ENCODE data around the gene CEACAM8. TPM values are rescaled to one million over a fixed set of nuclear protein-coding genes. Genes with fewer than 3 reads are reported as not detected.
"Not testable (repeated sequence)": the region's sequence is repeated elsewhere in the genome, so short reads cannot be mapped to it uniquely, and the experiment has no call there.

Gene CEACAM8
- 0.18 TPM for polyA plus RNA-seq (ENCODE audit: insufficient read length)

DNA sequence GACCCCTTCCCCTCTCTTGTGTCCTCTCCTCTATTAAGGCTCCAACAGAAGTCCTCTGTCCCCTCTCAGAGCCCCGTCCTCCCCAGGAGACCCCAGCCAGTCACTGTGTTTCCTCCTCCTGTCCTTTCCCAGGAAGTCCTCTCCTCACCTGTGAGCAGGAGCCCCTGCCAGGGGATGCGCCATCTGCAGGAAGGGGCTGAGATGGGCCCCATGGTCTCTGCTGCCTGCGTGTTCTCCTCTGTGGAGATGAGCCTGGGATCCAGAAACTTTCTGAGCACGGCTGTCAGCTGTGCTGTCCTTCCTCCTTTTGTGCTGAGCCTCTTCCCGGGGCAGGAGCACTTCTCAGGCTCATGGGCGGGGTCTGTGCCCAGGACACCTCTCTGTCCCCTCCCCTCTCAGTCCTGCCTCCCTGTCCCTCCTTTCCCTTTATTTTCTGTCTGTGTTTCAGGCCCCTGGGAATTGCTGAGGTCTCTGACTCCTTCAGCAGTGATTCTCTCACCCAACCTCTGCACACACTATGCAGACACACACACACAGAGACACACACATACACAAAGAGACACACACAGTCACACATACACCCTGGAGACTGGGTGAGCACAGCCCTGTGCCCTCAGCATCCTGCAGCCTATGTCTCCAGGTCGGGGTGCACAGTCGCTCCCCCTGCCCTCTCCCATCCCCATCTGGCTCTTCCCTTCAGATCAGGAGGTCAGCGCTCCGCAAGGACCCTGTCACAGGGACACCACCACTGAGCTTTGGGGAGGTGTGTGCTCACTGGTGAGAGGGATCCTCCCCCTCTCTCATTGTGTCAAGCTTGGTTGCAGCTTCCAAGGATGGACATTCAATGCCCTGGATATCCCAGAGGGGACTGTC lies at the start of gene CEACAM8:
Gene CEACAM8 (minus strand): TSS at position 308 of the 873 bp plus-strand sequence. CDS start 96 bp downstream, at position 212.
- DNase-seq (ENCODE audit: low read depth) = no peak

DNA sequence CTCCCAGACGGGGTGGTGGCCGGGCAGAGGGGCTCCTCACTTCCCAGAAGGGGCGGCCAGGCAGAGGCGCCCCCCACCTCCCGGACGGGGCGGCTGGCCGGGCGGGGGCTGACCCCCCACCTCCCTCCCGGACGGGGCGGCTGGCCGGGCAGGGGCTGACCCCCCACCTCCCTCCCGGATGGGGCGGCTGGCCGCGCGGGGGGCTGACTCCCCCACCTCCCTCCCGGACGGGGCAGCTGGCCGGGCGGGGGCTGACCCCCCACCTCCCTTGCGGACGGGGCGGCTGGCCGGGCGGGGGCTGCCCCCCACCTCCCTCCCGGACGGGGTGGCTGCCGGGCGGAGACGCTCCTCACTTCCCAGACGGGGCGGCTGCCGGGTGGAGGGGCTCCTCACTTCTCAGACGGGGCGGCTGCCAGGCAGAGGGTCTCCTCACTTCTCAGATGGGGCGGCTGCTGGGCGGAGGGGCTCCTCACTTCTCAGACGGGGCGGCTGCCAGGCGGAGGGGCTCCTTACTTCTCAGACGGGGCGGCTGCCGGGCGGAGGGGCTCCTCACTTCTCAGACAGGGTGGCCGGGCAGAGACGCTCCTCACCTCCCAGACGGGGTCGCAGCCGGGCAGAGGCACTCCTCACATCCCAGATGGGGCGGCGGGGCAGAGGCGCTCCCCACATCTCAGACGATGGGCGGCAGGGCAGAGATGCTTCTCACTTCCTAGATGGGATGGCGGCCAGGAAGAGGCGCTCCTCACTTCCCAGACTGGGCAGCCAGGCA lies 44.8 kb upstream of the CEACAM8 start:
- not testable (repeated sequence) for DNase-seq (ENCODE audit: low read depth)

DNA sequence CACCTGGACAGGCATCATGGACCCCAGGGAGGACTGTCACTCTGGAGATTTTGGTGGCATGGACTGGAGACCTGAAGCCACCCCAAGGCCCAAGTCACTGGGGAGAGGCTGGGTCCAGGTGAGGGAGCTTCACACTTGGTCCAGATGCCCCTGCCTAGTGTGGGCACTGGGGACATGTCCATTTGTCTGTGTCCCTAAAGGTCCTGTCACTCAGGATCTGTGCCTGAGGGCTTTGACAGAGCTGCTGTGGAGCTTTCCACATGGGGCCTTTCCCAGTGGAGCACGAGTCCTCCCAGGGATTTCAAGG lies 40.5 kb upstream of the CEACAM8 start:
- DNase-seq (ENCODE audit: low read depth) = no peak

DNA sequence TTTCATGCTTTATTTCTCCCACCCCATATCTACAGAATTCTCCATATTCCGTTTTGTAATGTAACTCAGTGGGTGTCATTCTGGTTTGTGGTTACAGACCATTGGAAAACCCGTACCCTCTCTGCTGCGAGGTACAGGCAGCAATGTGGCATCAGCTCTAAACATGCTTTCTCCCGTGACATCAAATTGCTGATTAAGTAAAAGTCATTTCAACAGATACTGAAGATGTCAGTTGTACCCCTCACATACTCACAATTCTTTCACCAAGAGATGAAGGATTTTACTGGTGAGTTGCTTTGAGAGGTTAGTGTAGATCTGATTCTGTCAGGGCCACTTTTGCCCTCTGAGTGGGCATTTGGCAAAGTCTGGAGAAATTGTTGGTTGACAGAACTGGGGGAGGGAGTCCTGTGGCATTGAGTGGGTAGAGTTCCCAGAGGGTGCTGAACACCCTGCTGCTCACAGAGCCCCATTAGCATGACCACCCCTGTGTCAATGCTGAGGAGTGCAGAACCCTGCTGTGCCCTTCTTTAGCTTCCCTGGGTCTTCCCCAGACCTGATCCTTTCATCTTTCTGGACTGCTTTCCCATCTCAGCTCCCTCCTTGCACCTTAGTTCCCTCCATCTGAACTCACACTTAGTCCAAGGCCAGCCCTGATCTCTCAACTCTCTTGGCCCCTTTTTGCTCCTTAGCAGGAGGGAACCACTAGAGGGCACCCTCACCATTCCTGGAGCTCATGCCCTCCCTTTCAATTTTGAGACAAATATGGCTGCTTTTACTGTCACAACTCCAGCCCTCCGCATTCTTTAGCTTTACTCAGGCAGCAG lies 39.9 kb upstream of the CEACAM8 start:
- DNase-seq (ENCODE audit: low read depth) = no peak

DNA sequence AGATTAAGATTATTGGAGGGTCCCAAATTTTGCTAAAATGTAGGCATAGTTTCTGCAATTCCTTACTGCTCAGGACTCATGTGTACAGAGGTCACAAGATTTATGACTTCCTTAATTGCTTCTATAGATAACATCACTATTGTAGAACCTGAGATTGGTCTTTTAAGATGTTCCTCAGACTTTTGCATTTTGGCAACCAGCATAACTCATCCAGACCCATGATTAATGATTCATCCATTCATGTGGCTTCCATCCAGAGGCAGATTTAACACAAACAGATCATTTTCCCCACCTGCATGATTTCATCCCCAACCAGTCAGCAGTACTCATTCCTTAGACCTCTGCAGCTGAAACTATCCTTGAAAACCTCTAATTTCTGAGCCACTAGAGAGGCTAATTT lies 34.5 kb upstream of the CEACAM8 start:
- no peak for DNase-seq (ENCODE audit: low read depth)

DNA sequence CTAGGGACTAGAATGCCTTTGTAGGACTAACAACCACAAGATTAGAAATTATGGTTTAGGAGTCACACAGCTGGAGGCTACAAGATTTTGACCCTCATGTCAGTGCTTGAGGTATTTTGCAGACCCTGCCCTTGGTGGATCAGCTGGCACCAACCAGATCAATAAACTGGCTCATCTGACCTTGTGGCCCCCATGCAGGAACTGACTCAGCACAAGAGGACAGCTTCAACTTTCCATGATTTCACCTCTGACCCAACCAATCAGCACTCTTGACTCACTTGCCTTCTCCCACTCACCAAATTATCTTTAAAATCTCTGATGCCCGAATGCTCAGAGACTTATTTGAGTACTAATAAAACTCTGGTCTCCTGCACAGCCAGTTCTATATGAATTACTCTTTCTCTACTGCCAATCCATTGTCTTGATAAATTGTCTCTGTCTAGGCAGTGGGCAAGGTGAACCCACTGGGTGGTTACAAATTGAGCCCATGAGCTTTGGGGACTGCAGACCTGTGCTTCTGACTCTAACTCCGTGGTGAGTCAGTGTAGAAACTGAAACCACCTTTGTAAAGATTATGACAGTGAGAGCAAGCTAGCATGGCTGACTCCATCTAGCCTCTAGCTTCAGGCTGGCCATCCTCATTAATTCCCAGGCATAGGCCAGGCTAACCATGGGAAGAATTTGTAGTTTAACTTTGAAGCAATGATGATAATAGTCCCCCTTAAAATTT lies 33.9 kb upstream of the CEACAM8 start:
- no peak for DNase-seq (ENCODE audit: low read depth)

DNA sequence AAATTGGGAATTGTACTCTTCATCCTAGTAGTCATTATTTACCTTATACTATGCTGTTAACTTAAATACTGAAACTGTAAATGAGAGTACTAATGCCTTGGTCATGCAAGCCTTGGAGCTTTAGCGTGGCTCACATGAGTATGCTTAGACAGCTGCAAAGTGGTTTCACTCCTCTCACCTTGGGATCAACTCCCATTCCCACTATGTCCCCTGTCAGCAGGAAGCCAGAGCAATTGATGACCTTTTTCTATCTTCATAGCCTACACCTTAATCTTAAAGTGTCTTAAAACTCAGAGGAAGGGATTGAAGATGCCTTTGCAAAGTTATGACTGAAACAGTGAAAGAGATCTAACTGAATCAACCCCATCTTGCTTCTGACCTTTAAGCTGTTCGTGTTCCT lies 33.2 kb upstream of the CEACAM8 start:
- DNase-seq (ENCODE audit: low read depth) = no peak

DNA sequence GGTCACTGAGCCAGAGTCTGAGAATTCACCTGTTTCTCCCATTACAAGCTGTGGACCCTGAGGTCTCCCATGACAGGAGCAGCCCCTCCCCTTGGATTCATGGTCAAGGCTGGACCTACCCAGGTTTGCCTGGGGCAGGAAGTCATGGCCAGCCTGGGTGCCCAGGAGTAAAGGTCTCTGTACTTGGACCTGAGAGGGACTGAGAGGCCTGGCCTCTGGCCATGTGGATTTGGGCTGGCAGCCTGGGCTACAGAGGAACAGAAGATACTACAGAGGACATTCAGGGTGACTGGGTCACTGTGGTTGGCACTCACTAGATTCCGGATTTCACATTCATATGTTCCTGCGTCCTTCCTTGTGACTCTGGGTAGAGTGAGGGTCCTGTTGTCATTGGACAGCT lies 31.5 kb upstream of the CEACAM8 start:
- DNase-seq (ENCODE audit: low read depth) = no peak

DNA sequence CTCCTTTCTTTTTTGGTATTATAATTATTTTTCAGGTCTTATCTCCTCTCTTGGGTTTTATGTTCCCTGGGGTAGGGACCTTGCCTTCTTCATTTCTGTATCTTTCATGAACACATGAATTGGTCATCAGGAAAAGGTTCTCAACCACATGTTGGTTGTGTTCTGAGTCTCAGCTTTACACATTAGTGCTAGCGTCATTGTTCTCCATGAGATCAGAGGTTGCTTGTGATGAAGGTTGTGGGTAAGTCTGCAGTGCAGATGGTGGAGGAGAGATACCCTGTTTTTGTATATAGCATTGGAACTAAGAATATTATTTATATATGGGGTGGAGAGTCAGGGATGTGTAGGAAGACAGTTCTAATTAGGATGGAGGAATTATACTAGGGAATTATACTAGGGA lies 24.5 kb upstream of the CEACAM8 start:
- DNase-seq (ENCODE audit: low read depth) = no peak

DNA sequence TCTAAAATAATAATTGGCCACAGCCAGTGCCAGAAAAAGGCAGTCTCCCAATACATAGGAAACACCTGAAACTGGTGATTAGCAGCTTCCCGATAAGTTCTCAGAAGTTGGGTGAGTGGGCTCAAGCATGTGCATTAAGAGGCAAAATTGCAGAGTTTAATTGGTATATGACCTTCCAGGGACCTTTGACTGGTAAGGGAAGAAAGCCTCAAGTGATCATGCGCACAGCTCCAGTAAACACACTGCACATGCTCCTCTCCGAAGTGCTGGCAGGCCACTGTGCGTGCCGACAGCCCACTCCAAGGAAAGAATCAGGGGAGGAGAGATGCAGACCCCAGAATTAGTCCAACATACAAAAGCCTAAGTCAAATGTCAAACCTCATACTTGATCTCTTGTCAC lies 18.9 kb upstream of the CEACAM8 start:
- DNase-seq (ENCODE audit: low read depth) = no peak

DNA sequence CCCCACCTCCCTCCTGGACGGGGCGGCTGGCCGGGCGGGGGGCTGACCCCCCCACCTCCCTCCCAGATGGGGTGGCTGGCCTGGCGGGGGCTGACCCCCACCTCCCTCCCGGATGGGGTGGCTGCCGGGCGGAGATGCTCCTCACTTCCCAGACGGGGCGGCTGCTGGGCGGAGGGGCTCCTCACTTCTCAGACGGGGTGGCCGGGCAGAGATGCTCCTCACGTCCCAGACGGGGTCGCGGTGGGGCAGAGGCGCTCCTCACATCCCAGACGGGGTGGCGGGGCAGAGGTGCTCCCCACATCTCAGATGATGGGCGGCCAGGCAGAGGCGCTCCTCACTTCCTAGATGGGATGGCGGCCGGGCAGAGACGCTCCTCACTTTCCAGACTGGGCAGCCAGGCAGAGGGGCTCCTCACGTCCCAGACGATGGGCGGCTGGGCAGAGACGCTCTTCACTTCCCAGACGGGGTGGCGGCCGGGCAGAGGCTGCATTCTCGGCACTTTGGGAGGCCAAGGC lies 15.7 kb upstream of the CEACAM8 start:
- DNase-seq (ENCODE audit: low read depth) = not testable (repeated sequence)

DNA sequence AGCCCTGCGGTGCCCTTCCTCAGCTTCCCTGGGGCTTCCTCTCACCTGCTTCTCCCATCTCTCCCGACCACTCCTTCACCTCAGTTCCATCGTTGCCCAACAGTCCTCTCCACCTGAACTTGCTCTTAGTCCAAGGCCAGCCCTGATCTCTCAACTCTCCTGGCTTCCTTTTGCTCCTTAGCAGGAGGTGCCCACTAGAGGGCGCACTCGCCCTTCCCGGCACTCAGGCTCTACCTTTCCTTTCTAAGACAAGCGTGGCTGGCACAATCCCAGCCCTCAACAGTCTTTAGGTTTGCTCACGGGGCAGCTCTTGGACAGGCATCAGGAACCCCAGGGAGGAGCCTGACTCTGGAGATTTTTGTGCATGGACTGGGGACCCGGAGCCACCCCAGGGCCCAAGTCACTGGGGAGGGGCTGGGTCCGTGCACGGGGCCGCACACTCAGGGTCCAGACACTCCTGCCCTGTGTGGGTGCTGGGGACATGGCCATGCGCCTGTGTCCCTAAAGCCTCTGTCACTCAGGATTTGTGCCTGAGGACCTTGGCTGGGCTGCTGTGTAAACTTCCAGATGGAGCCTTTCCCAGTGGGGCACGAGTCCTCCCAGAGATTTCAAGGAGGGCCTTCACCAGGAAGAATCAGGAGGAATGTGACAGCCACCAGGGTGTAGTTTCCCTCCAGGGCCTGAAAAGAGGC lies 12.1 kb upstream of the CEACAM8 start:
- no peak for DNase-seq (ENCODE audit: low read depth)

DNA sequence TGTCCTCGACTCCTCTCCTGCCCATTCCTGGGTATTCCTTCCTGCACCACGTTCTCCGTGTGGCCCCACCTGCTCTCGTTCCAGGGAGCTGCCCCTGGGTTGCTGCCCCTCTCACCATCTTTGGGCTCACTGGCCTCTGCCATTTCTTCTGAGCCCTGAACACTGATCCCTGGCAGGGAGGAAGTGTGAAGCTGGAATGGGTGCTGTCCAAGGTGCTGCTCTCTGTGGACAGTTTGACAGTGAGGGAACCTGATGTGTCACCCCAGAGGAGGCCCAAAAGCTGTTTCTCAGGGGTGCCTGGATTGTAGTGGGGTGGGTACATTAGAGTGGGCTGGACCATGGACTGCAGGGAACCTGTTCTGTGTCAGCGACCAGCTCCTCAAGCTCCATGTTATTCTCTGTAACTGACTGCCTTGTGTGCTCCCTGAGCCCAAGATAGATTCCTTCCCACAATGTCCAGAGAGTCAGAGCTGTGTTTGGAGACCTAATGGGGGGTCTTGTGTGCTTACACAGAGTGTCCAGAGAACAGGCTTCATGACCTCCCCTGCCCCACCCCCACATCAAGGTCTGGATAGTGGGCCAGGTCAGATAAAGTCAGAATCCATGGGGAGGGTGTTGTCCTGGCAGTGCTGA lies 7.2 kb upstream of the CEACAM8 start:
- no peak for DNase-seq (ENCODE audit: low read depth)

DNA sequence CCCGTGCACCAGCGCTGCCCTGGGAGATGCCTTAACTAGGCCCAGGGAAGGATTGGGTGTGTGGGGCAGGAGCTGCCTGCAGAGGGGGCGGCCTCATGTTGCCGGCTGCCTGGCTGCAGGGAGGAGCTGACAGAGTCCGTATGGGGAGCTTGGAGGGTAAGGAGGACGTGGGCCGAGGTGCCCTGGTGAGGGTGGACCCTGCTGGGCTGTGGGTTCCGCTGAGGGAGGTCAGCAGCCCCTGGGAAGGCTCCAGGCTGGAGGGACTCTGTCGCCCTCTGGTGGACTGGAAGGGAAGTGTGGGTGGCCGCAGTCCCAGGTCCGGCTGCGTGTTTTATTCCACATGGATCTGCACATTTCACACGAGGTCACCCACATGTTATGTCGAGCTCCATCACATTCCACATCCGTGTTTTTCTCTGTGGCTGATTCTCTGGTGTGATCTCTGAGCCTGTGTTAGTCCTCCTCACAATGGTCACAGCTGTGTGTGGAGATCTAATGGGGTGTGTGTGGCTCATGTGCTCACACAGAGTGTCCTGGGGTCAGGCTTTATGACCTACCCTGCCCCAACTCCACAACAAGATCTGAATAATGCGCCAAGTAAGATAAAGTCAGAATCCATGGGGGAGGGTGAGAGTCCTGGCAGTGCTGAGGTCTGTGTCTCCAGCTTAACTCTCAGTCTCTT lies 1.8 kb upstream of the CEACAM8 start:
- DNase-seq (ENCODE audit: low read depth) = no peak

DNA sequence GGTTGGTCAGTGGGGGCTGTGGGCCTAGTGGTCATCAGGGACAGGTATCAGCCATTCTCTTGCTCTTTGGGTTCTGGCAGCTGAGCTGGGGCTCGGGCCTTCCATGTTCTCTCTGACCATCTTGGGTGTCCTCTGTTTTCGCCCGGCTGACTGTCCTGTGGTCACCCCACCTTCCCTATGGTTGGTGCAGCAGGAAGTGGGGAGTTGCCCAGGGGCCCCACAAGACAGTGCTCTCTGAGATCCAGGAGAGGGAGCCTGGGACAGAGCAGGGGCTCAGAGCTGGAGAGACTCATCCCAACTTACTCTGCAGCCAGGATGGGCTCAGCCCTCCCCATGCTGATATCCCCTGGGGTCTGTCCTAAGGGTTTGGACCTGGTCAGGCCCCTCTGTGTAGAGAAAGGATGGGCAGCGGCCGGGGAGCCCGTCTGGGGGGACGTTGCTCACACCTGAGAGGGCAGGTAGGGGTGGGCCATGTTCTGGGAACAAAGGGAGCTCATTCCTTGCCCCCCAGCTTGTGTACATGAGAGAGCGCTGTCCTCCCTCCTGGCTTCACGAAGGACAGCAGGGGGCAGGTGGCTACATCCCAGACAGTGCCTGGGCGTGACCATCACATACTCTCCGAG lies 937 bp upstream of the CEACAM8 start:
- DNase-seq (ENCODE audit: low read depth) = no peak

DNA sequence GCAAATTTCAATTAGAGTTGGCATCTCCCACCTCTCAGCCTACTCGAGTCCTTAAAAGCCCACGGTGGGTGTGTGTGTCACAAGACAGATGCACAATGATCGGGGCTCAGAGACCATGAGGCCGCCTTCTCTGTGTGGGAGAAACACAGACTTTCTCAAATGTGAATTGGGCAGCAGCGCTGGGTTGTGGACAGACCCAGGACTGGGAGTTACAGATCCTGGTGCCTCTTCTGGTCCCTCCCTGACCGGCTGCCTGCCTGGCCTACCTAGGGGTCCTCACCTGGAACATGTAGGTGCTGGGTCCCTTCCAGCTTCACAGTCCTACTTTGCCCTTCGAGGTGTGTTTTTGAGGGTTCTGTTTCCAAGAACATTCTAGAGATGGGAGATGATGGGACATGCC lies 4.9 kb downstream of the CEACAM8 start:
- no peak for DNase-seq (ENCODE audit: low read depth)

DNA sequence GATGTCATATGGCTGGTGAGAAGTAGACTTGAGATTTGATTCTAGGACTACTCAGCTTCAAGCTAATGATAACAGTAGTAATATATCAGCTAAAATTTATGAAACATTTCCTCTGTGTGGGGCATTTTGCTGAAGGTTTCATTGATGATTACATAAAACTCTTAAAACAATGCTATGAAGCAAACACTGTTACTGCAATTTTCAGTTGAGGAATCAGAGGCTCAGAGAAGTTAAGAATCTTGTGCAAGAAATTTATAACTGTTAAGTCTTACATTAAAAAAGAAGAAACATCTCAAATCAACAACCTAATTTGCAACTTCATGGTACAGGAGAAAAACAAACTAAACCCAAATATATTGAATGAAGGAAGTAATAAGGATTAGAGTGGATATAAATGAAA lies 10.3 kb downstream of the CEACAM8 start:
- no peak for DNase-seq (ENCODE audit: low read depth)

DNA sequence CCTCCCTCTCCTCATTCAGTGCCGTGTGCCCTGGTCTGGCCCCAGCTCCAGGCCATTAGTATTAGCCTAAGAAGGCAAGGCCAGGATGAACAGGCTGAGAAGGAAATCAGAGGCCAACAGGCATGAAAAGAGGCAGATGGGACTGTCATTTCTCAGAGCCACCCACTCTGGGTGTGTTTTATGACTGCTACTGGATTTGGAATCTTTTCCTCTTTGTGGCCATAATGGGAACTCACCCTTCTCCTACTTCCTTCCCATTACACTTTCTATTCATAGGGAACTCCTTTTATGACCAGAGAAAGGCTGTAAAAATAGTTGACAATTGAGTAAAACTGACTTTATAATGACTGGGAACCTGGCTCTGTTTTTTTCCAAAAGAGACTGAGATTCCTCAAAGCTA lies 17.7 kb downstream of the CEACAM8 start:
- DNase-seq (ENCODE audit: low read depth) = no peak

DNA sequence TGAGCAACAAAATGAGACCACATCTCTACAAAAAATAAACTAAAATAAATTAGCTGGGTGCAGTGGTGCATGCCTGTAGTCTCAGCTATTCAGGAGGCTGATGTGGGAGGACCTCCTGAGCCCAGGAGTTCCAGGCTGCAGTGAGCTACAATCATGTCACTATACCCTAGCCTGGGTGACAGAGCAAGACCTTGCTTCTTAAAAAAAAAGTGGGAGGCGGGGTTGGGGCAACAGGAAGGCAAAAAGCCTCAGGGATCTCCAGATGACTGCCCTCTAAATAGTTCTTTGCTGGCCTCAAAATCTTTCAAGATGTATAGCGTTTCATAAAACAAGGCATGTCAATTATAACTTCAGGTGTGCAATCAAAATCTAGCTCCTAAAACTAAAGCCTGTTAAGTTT lies 18.5 kb downstream of the CEACAM8 start:
- DNase-seq (ENCODE audit: low read depth) = no peak

All from forelimb muscle (tissue), 1 donor.